ENCODE data around the gene AKAP6. TPM values are rescaled to one million over a fixed set of nuclear protein-coding genes. Genes with fewer than 3 reads are reported as not detected.

The AKAP6 gene
- total and polyA plus RNA-seq, 2 of the 8 experiments (the other 6 are each of a cell fraction or from before 2014, with no cell fraction given): 0.09 to 0.89 TPM

- TF ChIP-seq ATF3 (IDR thresholded peaks at IDR 0.05; ENCODE audit: insufficient read depth, low read depth, low read length) (no peak), RBBP5 (IDR thresholded peaks at IDR 0.05; ENCODE audit: borderline replicate concordance, low read depth, low read length) (no peak), NRF1 (IDR thresholded peaks at IDR 0.05; ENCODE audit: low read depth, low read length) (no peak)
Measured at GRCh38 chr14:32756173-32756572, 427.1 kb downstream of the AKAP6 start (continued).
